ENCODE data around the gene TMEM244. TPM values are rescaled to one million over a fixed set of nuclear protein-coding genes. Genes with fewer than 3 reads are reported as not detected.
"Not testable (repeated sequence)": the region's sequence is repeated elsewhere in the genome, so short reads cannot be mapped to it uniquely, and the experiment has no call there.

Gene TMEM244
- total and polyA plus RNA-seq, 7 donors: not detected

- Histone ChIP-seq H3K36me3 (no peaks in the 10 kb centered on the region), H3K4me1 (no peaks in the 10 kb centered on the region), H3K4me3 (no peak overlapping the region), H3K27me3 (no peaks in the 10 kb centered on the region), H3K27ac (no peak overlapping the region), H3K9me3 (no peaks in the 10 kb centered on the region)
- no peak for TF ChIP-seq EP300 (IDR thresholded peaks at IDR 0.05)
- no peak for TF ChIP-seq CTCF (IDR thresholded peaks at IDR 0.05)
- no peak for TF ChIP-seq POLR2A (IDR thresholded peaks at IDR 0.05)
- TF ChIP-seq POLR2AphosphoS5 (IDR thresholded peaks at IDR 0.05): no peak
- 68 to 76% methylated on average over 10 of the region's 10 CpGs for WGBS, 2 donors
- intact Hi-C loops (cut with DNase I): no loop called here
- DNase-seq: no peak
Measured at GRCh38 chr6:129844118-129844891, 16.8 kb downstream of the TMEM244 start.

- 71 to 84% methylated on average over 5 of the region's 5 CpGs for WGBS, 2 donors
- H3K27me3 ChIP-seq: no peaks in the 10 kb centered on the region
- H3K27ac ChIP-seq: no peak overlapping the region
- no peaks in the 10 kb centered on the region for H3K36me3 ChIP-seq
- H3K4me3 ChIP-seq: no peak overlapping the region
- no peaks in the 10 kb centered on the region for H3K9me3 ChIP-seq
- no peak for DNase-seq
- TF ChIP-seq POLR2AphosphoS5 (IDR thresholded peaks at IDR 0.05) (no peak), EP300 (IDR thresholded peaks at IDR 0.05) (no peak), POLR2A (IDR thresholded peaks at IDR 0.05) (no peak), CTCF (IDR thresholded peaks at IDR 0.05) (no peak)
- intact Hi-C loops (cut with DNase I): no loop called here
- no peaks in the 10 kb centered on the region for H3K4me1 ChIP-seq
Measured at GRCh38 chr6:129843573-129843972, 17.5 kb downstream of the TMEM244 start.

DNA sequence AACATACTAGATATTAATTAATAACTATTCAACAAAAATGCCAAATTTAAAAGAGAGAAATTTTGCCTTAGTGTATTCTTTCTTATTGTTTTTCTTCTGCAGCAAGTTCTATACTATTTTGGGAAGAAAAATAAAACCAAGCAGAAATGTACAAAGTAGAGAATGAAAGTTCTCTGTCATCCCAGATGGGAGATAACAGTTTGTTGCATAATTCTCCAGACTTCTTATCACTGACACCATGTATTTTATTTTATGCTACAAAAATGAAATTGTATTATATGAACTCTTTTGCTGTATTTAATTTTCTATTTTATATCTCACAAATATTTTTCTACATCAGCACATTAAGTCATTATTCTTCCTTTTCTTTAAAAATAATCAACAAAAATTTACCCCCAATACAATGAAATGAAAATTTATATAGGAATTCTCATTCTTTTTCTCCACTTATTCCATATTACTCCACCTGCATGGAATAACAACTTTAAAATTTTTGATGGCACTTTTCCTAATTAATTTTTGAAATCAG is 18.2 kb downstream of the TMEM244 start:
- Histone ChIP-seq H3K27me3 (no peaks in the 10 kb centered on the region), H3K4me1 (no peaks in the 10 kb centered on the region), H3K27ac (no peak overlapping the region), H3K9me3 (no peaks in the 10 kb centered on the region), H3K36me3 (no peaks in the 10 kb centered on the region), H3K4me3 (no peak overlapping the region)
- DNase-seq: no peak
- intact Hi-C loops (cut with DNase I): no loop called here
- TF ChIP-seq CTCF (IDR thresholded peaks at IDR 0.05): no peak
- TF ChIP-seq EP300 (IDR thresholded peaks at IDR 0.05): no peak
- TF ChIP-seq POLR2AphosphoS5 (IDR thresholded peaks at IDR 0.05): no peak
- TF ChIP-seq POLR2A (IDR thresholded peaks at IDR 0.05): no peak

DNA sequence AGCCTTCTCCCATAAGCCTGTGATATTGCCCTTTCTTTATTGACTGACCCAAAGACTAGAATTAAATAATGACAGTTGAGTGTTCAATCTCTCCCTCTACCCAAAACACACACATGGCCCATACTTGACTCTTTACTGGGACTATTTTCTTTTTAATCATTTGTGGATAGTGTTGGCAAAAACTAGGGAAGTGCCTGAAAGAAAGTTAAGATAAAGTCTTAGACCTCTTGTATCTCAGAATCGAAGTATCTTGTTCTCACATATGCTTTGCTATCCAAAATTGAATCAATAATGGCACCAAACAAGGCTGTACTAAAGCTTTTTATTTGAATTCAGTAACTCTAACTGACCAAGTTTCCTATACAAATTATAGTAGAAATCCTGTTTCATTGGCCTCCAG is 19.0 kb downstream of the TMEM244 start:
- TF ChIP-seq POLR2A (IDR thresholded peaks at IDR 0.05) (no peak), EP300 (IDR thresholded peaks at IDR 0.05) (no peak), POLR2AphosphoS5 (IDR thresholded peaks at IDR 0.05) (no peak), CTCF (IDR thresholded peaks at IDR 0.05) (no peak)
- intact Hi-C loops (cut with DNase I): no loop called here
- Histone ChIP-seq H3K36me3 (no peaks in the 10 kb centered on the region), H3K4me1 (no peaks in the 10 kb centered on the region), H3K9me3 (no peaks in the 10 kb centered on the region), H3K27me3 (no peaks in the 10 kb centered on the region), H3K27ac (no peak overlapping the region), H3K4me3 (no peak overlapping the region)
- DNase-seq: no peak
- WGBS, 2 donors: 73 to 89% methylated on average over 1 of the region's 1 CpG

- WGBS, 2 donors: 52 to 81% methylated on average over 1 of the region's 1 CpG
- H3K27ac ChIP-seq; intact Hi-C loops (cut with DNase I): not testable (repeated sequence)
Measured at GRCh38 chr6:129839562-129839961, 21.6 kb downstream of the TMEM244 start.

More at GRCh38 chr6:129839562-129839961, 21.6 kb downstream of the TMEM244 start:
- not testable (repeated sequence) for H3K27me3 ChIP-seq, H3K4me3 ChIP-seq, H3K36me3 ChIP-seq, DNase-seq, H3K4me1 ChIP-seq, H3K9me3 ChIP-seq
